ENCODE data around the gene FNDC11.

FNDC11 gene

GRCh38 chr20:63547725-63548480 lies 6.1 kb upstream of the FNDC11 start, which contains the start of gene SRMS:
TSS of gene SRMS (minus strand) at chr20:63547749. CDS start at chr20:63547463, 286 bp downstream.
- H3K27ac Mint-ChIP-seq = no peak within 1 kb of the TSS
- H3K9me3 Mint-ChIP-seq = no peaks in the 10 kb centered on the region
- peaks cover 6% of the 10 kb centered on the region for H3K4me1 Mint-ChIP-seq
- no peak for TF ChIP-seq CTCF (IDR thresholded peaks at IDR 0.05; ENCODE audit: unreplicated experiment in 3 of 3)
- no peaks in the 10 kb centered on the region for H3K36me3 Mint-ChIP-seq (ENCODE audit: low read depth)
- H3K27me3 Mint-ChIP-seq (ENCODE audit: low read depth) = peaks cover 27% of the 10 kb centered on the region
- no peak within 1 kb of the TSS for H3K4me3 Mint-ChIP-seq

- Mint-ChIP-seq H3K4me3 (no peak overlapping the region), H3K36me3 (ENCODE audit: low read depth) (no peaks in the 10 kb centered on the region), H3K27me3 (ENCODE audit: low read depth) (peaks cover 31% of the 10 kb centered on the region), H3K4me1 (peaks cover 4% of the 10 kb centered on the region), H3K9me3 (no peaks in the 10 kb centered on the region), H3K27ac (no peak overlapping the region)
- no peak for TF ChIP-seq CTCF (IDR thresholded peaks at IDR 0.05; ENCODE audit: unreplicated experiment in 3 of 3)
Measured at GRCh38 chr20:63548542-63548941, 5.4 kb upstream of the FNDC11 start.

GRCh38 chr20:63549019-63549418 lies 4.9 kb upstream of the FNDC11 start:
- no peaks in the 10 kb centered on the region for H3K4me1 Mint-ChIP-seq
- no peaks in the 10 kb centered on the region for H3K36me3 Mint-ChIP-seq (ENCODE audit: low read depth)
- no peak overlapping the region for H3K4me3 Mint-ChIP-seq
- H3K9me3 Mint-ChIP-seq = no peaks in the 10 kb centered on the region
- no peak overlapping the region for H3K27ac Mint-ChIP-seq
- TF ChIP-seq CTCF (IDR thresholded peaks at IDR 0.05; ENCODE audit: unreplicated experiment in 3 of 3) = no peak
- peaks cover 31% of the 10 kb centered on the region for H3K27me3 Mint-ChIP-seq (ENCODE audit: low read depth)

GRCh38 chr20:63549679-63550282 lies 4.2 kb upstream of the FNDC11 start:
- Mint-ChIP-seq H3K27me3 (ENCODE audit: low read depth) (peaks cover 31% of the 10 kb centered on the region), H3K9me3 (no peaks in the 10 kb centered on the region), H3K36me3 (ENCODE audit: low read depth) (no peaks in the 10 kb centered on the region), H3K4me1 (no peaks in the 10 kb centered on the region), H3K27ac (no peak overlapping the region), H3K4me3 (no peak overlapping the region)
- no peak for TF ChIP-seq CTCF (IDR thresholded peaks at IDR 0.05; ENCODE audit: unreplicated experiment in 3 of 3)

- Mint-ChIP-seq H3K27ac (no peak overlapping the region), H3K36me3 (ENCODE audit: low read depth) (no peaks in the 10 kb centered on the region), H3K4me3 (no peak overlapping the region), H3K9me3 (no peaks in the 10 kb centered on the region), H3K4me1 (no peaks in the 10 kb centered on the region), H3K27me3 (ENCODE audit: low read depth) (peaks cover 27% of the 10 kb centered on the region)
- no peak for TF ChIP-seq CTCF (IDR thresholded peaks at IDR 0.05; ENCODE audit: unreplicated experiment in 3 of 3)
Measured at GRCh38 chr20:63551068-63551467, 2.9 kb upstream of the FNDC11 start.

All from nephron (organoid).